GM12878 (cell line): ENCODE results near the gene MYO10. TPM values are rescaled to one million over a fixed set of nuclear protein-coding genes. Genes with fewer than 3 reads are reported as not detected.

ENCODE experiments used
- ATAC-seq: fragments of 200-7000 bp; cut with Tn5 transposase; 3 replicates; pipeline ENCODE4 v1.9.1; 2020; ENCODE audit warnings: mild to moderate bottlenecking, moderate library complexity
- BruUV-seq: library from RNA; stranded (reverse); fragments of 400-500 nt; replicated peaks from 2 replicates; lab custom pipeline; 2021; lab: Mats Ljungman, UMichigan
- CTCF ChIA-PET: fragments of 300-600 bp; sonication (Branson Sonifier 250); formaldehyde crosslinking; extraction: SDS; loops from one replicate; lab custom pipeline; 2021; ENCODE audit warnings: inconsistent platforms; lab: Yijun Ruan, JAX
- POLR2A ChIA-PET: fragments of 350-600 bp; formaldehyde crosslinking; extraction: SDS; loops from one replicate; lab custom pipeline; 2021; ENCODE audit warnings: inconsistent platforms; lab: Charles Lee
- RAD21 ChIA-PET: fragments of 300-600 bp; sonication (Branson Sonifier 250); formaldehyde crosslinking; loops from one replicate; lab custom pipeline; 2023; ENCODE audit warnings: antibody characterized with exemption; ENCODE audit not compliant: unreplicated experiment; lab: Charles Lee
- SMC1A ChIA-PET: fragments of 300-600 bp; sonication (Branson Sonifier 250); formaldehyde crosslinking; loops from one replicate; lab custom pipeline; 2023; ENCODE audit not compliant: unreplicated experiment, uncharacterized antibody; lab: Charles Lee
- DNase-seq: peaks from one replicate; pipeline ENCODE4 v3.0.0-alpha.2; 2011; ENCODE audit warnings: low read depth, low spot score
- FAIRE-seq: peaks from 3 replicates; lab custom pipeline; 2011; peaks lifted over from hg19 to GRCh38; lab: Jason Lieb, UNC
- H2AFZ ChIP-seq: 2 replicates; pipeline ENCODE4 v1.6.0; 2011; ENCODE audit warnings: low read depth, low read length, control low read depth; ENCODE audit not compliant: control insufficient read depth
- H3K27ac ChIP-seq: 2 replicates; pipeline ENCODE4 v1.5.1; 2011; ENCODE audit warnings: control low read depth; ENCODE audit not compliant: control insufficient read depth, insufficient read depth
- H3K27me3 ChIP-seq, 2 experiments: replicated peaks in 1 of 2; 2 replicates each; pipeline versions ENCODE4 v1.6.0 to v1.6.1; 2011; ENCODE audit warnings: low read length in 1 of 2; ENCODE audit not compliant: control insufficient read depth in 2 of 2, insufficient read depth in 2 of 2
- H3K36me3 ChIP-seq, 2 experiments: 2 replicates each; pipeline ENCODE4 v1.5.1; 2011; ENCODE audit warnings: low read length in 1 of 2; ENCODE audit not compliant: control insufficient read depth in 2 of 2, insufficient read depth in 2 of 2
- H3K4me1 ChIP-seq: 2 replicates; pipeline ENCODE4 v1.6.1; 2011; ENCODE audit warnings: mild to moderate bottlenecking, low read length, moderate library complexity, mixed read lengths; ENCODE audit not compliant: control insufficient read depth, insufficient read depth
- H3K4me2 ChIP-seq: 2 replicates; pipeline ENCODE4 v1.6.0; 2011; ENCODE audit warnings: control low read depth; ENCODE audit not compliant: control insufficient read depth, insufficient read depth
- H3K4me3 ChIP-seq: fragments of 200-600 bp; sonication (generic); 2 replicates; pipeline ENCODE4 v1.5.1; 2016
- H3K79me2 ChIP-seq: 2 replicates; pipeline ENCODE4 v1.6.0; 2011; ENCODE audit warnings: low read length; ENCODE audit not compliant: control insufficient read depth, insufficient read depth
- H3K9ac ChIP-seq: 2 replicates; pipeline ENCODE4 v1.8.0; 2011; ENCODE audit warnings: low read length, control low read depth, mixed read lengths; ENCODE audit not compliant: control insufficient read depth, insufficient read depth
- H3K9me3 ChIP-seq: replicated peaks from 3 replicates; pipeline ENCODE4 v1.5.1; 2011; ENCODE audit warnings: mild to moderate bottlenecking, low read length; ENCODE audit not compliant: control insufficient read depth, insufficient read depth
- H4K20me1 ChIP-seq: 2 replicates; pipeline ENCODE4 v1.6.0; 2011; ENCODE audit not compliant: control insufficient read depth, insufficient read depth
- BMI1 ChIP-seq: fragments of 450-650 bp; IDR thresholded peaks from 2 replicates; pipeline ENCODE4 v1.6.1; 2016; ENCODE audit warnings: mild to moderate bottlenecking, moderate library complexity, borderline replicate concordance
- CUX1 ChIP-seq: IDR thresholded peaks from 2 replicates; pipeline ENCODE4 v1.6.1; 2012; ENCODE audit warnings: improper control_type of control experiment, low read depth, low read length; ENCODE audit not compliant: insufficient replicate concordance
- IKZF1 ChIP-seq: fragments of 450-650 bp; conservative IDR thresholded peaks from 2 replicates; pipeline ENCODE4 v1.6.1; 2017; ENCODE audit warnings: antibody characterized with exemption, mild to moderate bottlenecking
- JUNB ChIP-seq: IDR thresholded peaks from 2 replicates; pipeline ENCODE4 v1.6.1; 2016; ENCODE audit warnings: antibody characterized with exemption, mild to moderate bottlenecking
- NRF1 ChIP-seq: conservative IDR thresholded peaks from 2 replicates; pipeline ENCODE4 v1.6.1; 2011; ENCODE audit warnings: mild to moderate bottlenecking, low read depth, low read length, improper control_type of control experiment
- PAX8 ChIP-seq: fragments of 450-650 bp; IDR thresholded peaks from 2 replicates; pipeline ENCODE4 v1.6.1; 2017; ENCODE audit warnings: mild to moderate bottlenecking, moderate library complexity
- POLR2A ChIP-seq: IDR thresholded peaks from 2 replicates; pipeline ENCODE4 v1.6.1; 2011; ENCODE audit warnings: low read depth, mild to moderate bottlenecking, low read length
- TARDBP ChIP-seq: IDR thresholded peaks from 2 replicates; pipeline ENCODE4 v1.6.1; 2016; ENCODE audit warnings: borderline replicate concordance
- TCF12 ChIP-seq: IDR thresholded peaks from 2 replicates; pipeline ENCODE4 v1.6.1; 2011; ENCODE audit warnings: low read depth, mild to moderate bottlenecking, low read length
- WRNIP1 ChIP-seq: IDR thresholded peaks from 2 replicates; pipeline ENCODE4 v1.6.1; 2011; ENCODE audit warnings: low read depth, low read length, improper control_type of control experiment, borderline replicate concordance
- WGBS: methylation state at CpG from one replicate; pipeline ENCODE4 v1.1.6; 2016; ENCODE audit warnings: low lambda C conversion rate; ENCODE audit not compliant: insufficient replicate concordance, insufficient coverage; ENCODE audit errors: missing lambda C conversion rate; 5-methylcytosine and 5-hydroxymethylcytosine counted together
- in situ Hi-C: fragments of 300-500 bp; cut with MboI; formaldehyde crosslinking; loops from 9 replicates; pipeline ENCODE4 v1.14.3; 2018; ENCODE audit warnings: mixed read lengths
- intact Hi-C: fragments of 100-400 bp; cut with micrococcal nuclease; formaldehyde crosslinking; loops from one replicate; pipeline ENCODE4 v1.14.2; 2022; ENCODE audit not compliant: unreplicated experiment
- polyA plus RNA-seq, 11 experiments: library from polyadenylated mRNA; depleted of rRNA in 4 of 11; unstranded in 6 of 11; stranded (reverse) in 5 of 11; fragments of >200 nt; fragmentation: Nextera tagmentation in 4 of 11; fragmentation: Illumina TruSeq in 1 of 11; extraction: Ambion mirVana in 4 of 11; extraction: Trizol in 1 of 11; gene quantifications; 1 replicate in 1 of 11; 2 replicates in 10 of 11; pipeline versions ENCODE4 v1.2.1 to v1.2.3, GENCODE V29; 2011 to 2016; ENCODE audit warnings: inconsistent platforms in 2 of 11, missing spikeins in 2 of 11, low read depth in 1 of 11
- total RNA-seq, 4 experiments: library from RNA; depleted of rRNA in 3 of 4; stranded (reverse); fragments of >200 nt in 3 of 4; fragmentation: Illumina TruSeq in 1 of 4; extraction: Trizol in 1 of 4; gene quantifications; 2 replicates each; pipeline versions ENCODE4 v1.2.1 to v1.2.3, GENCODE V29; 2013 to 2021
- TF ChIP-seq, protein P1 (sequence below): fragments of 150-350 bp; IDR thresholded peaks from 2 replicates; pipeline ENCODE4 v1.6.1; 2016; ENCODE audit warnings: low read depth, low read length
- TF ChIP-seq, protein P2 (sequence below): fragments of 450-650 bp; IDR thresholded peaks from 2 replicates; pipeline ENCODE4 v1.6.1; 2016; ENCODE audit warnings: mild to moderate bottlenecking, moderate library complexity, borderline replicate concordance

The MYO10 gene
- total and polyA plus RNA-seq, 10 of the 15 experiments (the other 5 are each of a cell fraction or from before 2014, with no cell fraction given): 0.02 to 0.77 (median 0.17) TPM

DNA sequence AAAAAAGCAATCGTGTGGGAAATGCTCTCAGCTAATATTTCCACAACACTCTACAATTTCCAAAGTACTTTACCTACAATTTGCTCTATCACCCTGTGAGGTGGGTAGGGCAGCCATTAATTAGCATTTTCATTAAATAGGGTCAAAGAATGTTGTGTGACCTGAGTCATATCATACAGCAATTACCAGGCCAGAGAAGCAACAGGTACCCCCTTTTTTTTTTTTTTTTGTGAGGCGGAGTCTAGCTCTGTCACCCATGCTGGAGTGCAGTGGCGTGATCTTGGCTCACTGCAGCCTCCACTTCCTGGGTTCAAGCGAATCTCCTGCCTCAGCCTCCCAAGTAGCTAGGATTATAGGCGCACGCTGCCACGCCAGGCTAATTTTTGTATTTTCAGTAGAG is 210.5 kb downstream of the MYO10 start (continued):
- no peak for TF ChIP-seq CUX1
- TF ChIP-seq BMI1: no peak
- TF ChIP-seq POLR2A: no peak
- TF ChIP-seq PAX8: no peak

GRCh38 chr5:16723821-16724220 is 212.3 kb downstream of the MYO10 start:
- H4K20me1 ChIP-seq: no peaks in the 10 kb centered on the region
- SMC1A ChIA-PET: no interaction called here
- no TSS peak for BruUV-seq
- H3K27me3 ChIP-seq: no peaks in the 10 kb centered on the region
- POLR2A ChIA-PET: no interaction called here
- intact Hi-C loops: no loop called here
- no peak overlapping the region for H2AFZ ChIP-seq
- no peaks in the 10 kb centered on the region for H3K36me3 ChIP-seq
- ATAC-seq (no peak), DNase-seq (no peak), FAIRE-seq (no peak)
- no peaks in the 10 kb centered on the region; the same call in 2 of the 3 replicates for H3K9me3 ChIP-seq
- in situ Hi-C loops: no loop called here
- H3K4me1 ChIP-seq: no peaks in the 10 kb centered on the region
- no peak overlapping the region for H3K9ac ChIP-seq
- RAD21 ChIA-PET: no interaction called here
- CTCF ChIA-PET: no interaction called here
- no peak overlapping the region for H3K27ac ChIP-seq
- H3K4me2 ChIP-seq: no peak overlapping the region
- WGBS: 32% methylated on average over 6 of the region's 6 CpGs
- H3K79me2 ChIP-seq: no peaks in the 10 kb centered on the region
- no peak overlapping the region for H3K4me3 ChIP-seq
- TF ChIP-seq, protein P1, sequence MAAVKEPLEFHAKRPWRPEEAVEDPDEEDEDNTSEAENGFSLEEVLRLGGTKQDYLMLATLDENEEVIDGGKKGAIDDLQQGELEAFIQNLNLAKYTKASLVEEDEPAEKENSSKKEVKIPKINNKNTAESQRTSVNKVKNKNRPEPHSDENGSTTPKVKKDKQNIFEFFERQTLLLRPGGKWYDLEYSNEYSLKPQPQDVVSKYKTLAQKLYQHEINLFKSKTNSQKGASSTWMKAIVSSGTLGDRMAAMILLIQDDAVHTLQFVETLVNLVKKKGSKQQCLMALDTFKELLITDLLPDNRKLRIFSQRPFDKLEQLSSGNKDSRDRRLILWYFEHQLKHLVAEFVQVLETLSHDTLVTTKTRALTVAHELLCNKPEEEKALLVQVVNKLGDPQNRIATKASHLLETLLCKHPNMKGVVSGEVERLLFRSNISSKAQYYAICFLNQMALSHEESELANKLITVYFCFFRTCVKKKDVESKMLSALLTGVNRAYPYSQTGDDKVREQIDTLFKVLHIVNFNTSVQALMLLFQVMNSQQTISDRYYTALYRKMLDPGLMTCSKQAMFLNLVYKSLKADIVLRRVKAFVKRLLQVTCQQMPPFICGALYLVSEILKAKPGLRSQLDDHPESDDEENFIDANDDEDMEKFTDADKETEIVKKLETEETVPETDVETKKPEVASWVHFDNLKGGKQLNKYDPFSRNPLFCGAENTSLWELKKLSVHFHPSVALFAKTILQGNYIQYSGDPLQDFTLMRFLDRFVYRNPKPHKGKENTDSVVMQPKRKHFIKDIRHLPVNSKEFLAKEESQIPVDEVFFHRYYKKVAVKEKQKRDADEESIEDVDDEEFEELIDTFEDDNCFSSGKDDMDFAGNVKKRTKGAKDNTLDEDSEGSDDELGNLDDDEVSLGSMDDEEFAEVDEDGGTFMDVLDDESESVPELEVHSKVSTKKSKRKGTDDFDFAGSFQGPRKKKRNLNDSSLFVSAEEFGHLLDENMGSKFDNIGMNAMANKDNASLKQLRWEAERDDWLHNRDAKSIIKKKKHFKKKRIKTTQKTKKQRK: no peak
- TF ChIP-seq TARDBP (no peak), WRNIP1 (no peak), TCF12 (no peak), JUNB (no peak), IKZF1 (no peak), NRF1 (no peak)
- TF ChIP-seq, protein P2, sequence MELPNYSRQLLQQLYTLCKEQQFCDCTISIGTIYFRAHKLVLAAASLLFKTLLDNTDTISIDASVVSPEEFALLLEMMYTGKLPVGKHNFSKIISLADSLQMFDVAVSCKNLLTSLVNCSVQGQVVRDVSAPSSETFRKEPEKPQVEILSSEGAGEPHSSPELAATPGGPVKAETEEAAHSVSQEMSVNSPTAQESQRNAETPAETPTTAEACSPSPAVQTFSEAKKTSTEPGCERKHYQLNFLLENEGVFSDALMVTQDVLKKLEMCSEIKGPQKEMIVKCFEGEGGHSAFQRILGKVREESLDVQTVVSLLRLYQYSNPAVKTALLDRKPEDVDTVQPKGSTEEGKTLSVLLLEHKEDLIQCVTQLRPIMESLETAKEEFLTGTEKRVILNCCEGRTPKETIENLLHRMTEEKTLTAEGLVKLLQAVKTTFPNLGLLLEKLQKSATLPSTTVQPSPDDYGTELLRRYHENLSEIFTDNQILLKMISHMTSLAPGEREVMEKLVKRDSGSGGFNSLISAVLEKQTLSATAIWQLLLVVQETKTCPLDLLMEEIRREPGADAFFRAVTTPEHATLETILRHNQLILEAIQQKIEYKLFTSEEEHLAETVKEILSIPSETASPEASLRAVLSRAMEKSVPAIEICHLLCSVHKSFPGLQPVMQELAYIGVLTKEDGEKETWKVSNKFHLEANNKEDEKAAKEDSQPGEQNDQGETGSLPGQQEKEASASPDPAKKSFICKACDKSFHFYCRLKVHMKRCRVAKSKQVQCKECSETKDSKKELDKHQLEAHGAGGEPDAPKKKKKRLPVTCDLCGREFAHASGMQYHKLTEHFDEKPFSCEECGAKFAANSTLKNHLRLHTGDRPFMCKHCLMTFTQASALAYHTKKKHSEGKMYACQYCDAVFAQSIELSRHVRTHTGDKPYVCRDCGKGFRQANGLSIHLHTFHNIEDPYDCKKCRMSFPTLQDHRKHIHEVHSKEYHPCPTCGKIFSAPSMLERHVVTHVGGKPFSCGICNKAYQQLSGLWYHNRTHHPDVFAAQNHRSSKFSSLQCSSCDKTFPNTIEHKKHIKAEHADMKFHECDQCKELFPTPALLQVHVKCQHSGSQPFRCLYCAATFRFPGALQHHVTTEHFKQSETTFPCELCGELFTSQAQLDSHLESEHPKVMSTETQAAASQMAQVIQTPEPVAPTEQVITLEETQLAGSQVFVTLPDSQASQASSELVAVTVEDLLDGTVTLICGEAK: no peak
